Caco-2 (cell line): ENCODE data around the gene NEK3. TPM values are rescaled to one million over a fixed set of nuclear protein-coding genes. Genes with fewer than 3 reads are reported as not detected.
"Not testable (repeated sequence)": the region's sequence is repeated elsewhere in the genome, so short reads cannot be mapped to it uniquely, and the experiment has no call there.

Experiments
- BruUV-seq: library from RNA; stranded (reverse); fragments of 400-500 nt; replicated peaks from 2 replicates; lab custom pipeline; 2021; lab: Mats Ljungman, UMichigan
- CTCF ChIA-PET: fragments of 300-600 bp; sonication (Branson Sonifier 250); formaldehyde crosslinking; loops from one replicate; lab custom pipeline; 2022; ENCODE audit warnings: antibody characterized with exemption; lab: Charles Lee
- POLR2A ChIA-PET: fragments of 300-600 bp; sonication (Branson Sonifier 250); formaldehyde crosslinking; loops from one replicate; lab custom pipeline; 2022; ENCODE audit warnings: antibody characterized with exemption; lab: Charles Lee
- DNase-seq, 2 experiments: peaks; one replicate each; pipeline versions ENCODE4 v3.0.0 to v3.0.0-alpha.2; 2020 to 2022
- H3K27me3 ChIP-seq: replicated peaks from 2 replicates; pipeline ENCODE4 v1.6.0; 2011; ENCODE audit warnings: low read length; ENCODE audit not compliant: control insufficient read depth, insufficient read depth
- H3K36me3 ChIP-seq: 2 replicates; pipeline ENCODE4 v1.5.1; 2011; ENCODE audit warnings: low read length; ENCODE audit not compliant: control insufficient read depth, insufficient read depth
- H3K4me1 ChIP-seq: fragments of 250-450 bp; sonication (Bioruptor Pico); 2 replicates; pipeline ENCODE4 v1.5.1; 2020; ENCODE audit warnings: mild to moderate bottlenecking
- H3K4me3 ChIP-seq: 2 replicates; pipeline ENCODE4 v1.5.1; 2011; ENCODE audit warnings: low read depth, mild to moderate bottlenecking, control low read depth, low read length
- H3K9me3 ChIP-seq: fragments of 250-450 bp; sonication (Bioruptor Pico); 2 replicates; pipeline ENCODE4 v1.5.1; 2020; ENCODE audit warnings: mild to moderate bottlenecking, moderate library complexity
- H3K27ac Mint-ChIP-seq: one replicate; pipeline ENCODE4 v1.8.0; 2022; ENCODE audit warnings: mixed read lengths; ENCODE audit not compliant: unreplicated experiment
- H3K27me3 Mint-ChIP-seq: one replicate; pipeline ENCODE4 v1.8.0; 2022; ENCODE audit warnings: mixed read lengths; ENCODE audit not compliant: insufficient read depth, unreplicated experiment
- H3K36me3 Mint-ChIP-seq: one replicate; pipeline ENCODE4 v1.8.0; 2022; ENCODE audit warnings: mild to moderate bottlenecking, mixed read lengths; ENCODE audit not compliant: insufficient read depth, unreplicated experiment
- H3K4me1 Mint-ChIP-seq: one replicate; pipeline ENCODE4 v1.8.0; 2022; ENCODE audit warnings: low read depth, mixed read lengths; ENCODE audit not compliant: unreplicated experiment
- H3K4me3 Mint-ChIP-seq: one replicate; pipeline ENCODE4 v1.8.0; 2022; ENCODE audit warnings: mild to moderate bottlenecking, moderate library complexity, mixed read lengths; ENCODE audit not compliant: unreplicated experiment
- H3K9me3 Mint-ChIP-seq: one replicate; pipeline ENCODE4 v1.8.0; 2022; ENCODE audit warnings: mixed read lengths; ENCODE audit not compliant: unreplicated experiment
- intact Hi-C: fragments of 100-400 bp; cut with micrococcal nuclease; formaldehyde crosslinking; loops from one replicate; pipeline ENCODE4 v1.10.0; 2022; ENCODE audit not compliant: unreplicated experiment
- total RNA-seq: library from RNA; stranded (reverse); gene quantifications from 2 replicates; pipeline ENCODE4 v1.2.3, GENCODE V29; 2022
- TF ChIP-seq, protein P1 (sequence below), 2 experiments: fragments of 200-600 bp in 1 of 2; IDR thresholded peaks; 1 replicate in 1 of 2; 2 replicates in 1 of 2; pipeline versions ENCODE4 v1.5.1 to v1.8.0; 2011 to 2022; ENCODE audit warnings: antibody characterized with exemption in 1 of 2, control low read depth in 1 of 2, inconsistent platforms in 1 of 2, low read depth in 1 of 2, low read length in 1 of 2, mild to moderate bottlenecking in 1 of 2, moderate library complexity in 1 of 2; ENCODE audit not compliant: insufficient read depth in 1 of 2, severe bottlenecking in 1 of 2, unreplicated experiment in 1 of 2

The NEK3 gene
- total RNA-seq, 1 experiment from 2014 or later, result 33.5 TPM

DNA sequence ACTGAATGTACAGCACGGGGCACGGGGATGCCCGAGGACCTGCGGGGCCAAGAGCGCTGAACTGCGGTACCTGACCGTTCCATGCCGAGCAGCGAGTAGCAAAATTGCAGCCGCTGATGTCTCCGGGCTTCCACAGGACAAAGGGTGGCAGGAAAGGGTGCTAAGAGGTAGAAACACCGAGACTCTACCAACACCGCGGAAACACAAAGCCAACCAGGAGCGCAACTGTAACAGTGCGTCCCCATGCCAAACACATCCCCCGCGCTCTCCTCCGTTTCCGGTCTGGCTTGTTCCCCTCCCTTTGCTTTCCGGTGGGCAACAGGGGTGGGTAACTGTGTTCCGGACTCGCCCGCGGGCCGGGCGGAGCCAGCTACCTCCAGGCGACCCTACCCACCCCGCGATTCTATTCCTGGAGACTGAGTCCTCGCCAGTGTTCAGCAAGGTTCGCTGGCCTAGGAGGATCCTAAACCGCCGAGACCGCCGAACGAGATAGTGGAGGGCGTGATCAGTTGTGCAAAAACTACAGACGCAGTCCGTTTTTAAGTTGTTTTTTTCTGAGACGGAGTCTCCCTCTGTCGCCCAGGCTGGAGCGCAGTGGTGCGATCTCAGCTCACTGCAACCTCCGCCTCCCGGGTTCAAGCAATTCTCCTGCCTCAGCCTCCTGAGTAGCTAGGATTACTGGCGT lies 34.9 kb upstream of the NEK3 start:
- intact Hi-C loops, result loop anchor here (2.0 to 10.0 kb wide), 2 partner anchors 34 to 260 kb away; partner anchors contain the start of genes CKAP2 and VPS36
- POLR2A ChIA-PET, result interaction anchor here (0.7 to 1.5 kb wide), 2 partner anchors 741 to 1610 kb away, joined by 4 to 6 read pairs; partner anchors contain the start of gene INTS6
- TF ChIP-seq, protein P1, sequence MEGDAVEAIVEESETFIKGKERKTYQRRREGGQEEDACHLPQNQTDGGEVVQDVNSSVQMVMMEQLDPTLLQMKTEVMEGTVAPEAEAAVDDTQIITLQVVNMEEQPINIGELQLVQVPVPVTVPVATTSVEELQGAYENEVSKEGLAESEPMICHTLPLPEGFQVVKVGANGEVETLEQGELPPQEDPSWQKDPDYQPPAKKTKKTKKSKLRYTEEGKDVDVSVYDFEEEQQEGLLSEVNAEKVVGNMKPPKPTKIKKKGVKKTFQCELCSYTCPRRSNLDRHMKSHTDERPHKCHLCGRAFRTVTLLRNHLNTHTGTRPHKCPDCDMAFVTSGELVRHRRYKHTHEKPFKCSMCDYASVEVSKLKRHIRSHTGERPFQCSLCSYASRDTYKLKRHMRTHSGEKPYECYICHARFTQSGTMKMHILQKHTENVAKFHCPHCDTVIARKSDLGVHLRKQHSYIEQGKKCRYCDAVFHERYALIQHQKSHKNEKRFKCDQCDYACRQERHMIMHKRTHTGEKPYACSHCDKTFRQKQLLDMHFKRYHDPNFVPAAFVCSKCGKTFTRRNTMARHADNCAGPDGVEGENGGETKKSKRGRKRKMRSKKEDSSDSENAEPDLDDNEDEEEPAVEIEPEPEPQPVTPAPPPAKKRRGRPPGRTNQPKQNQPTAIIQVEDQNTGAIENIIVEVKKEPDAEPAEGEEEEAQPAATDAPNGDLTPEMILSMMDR (IDR thresholded peaks at IDR 0.05; ENCODE audit: insufficient read depth in 1 of 2, low read depth in 1 of 2, low read length in 1 of 2, severe bottlenecking in 1 of 2, unreplicated experiment in 1 of 2), result no peak

DNA sequence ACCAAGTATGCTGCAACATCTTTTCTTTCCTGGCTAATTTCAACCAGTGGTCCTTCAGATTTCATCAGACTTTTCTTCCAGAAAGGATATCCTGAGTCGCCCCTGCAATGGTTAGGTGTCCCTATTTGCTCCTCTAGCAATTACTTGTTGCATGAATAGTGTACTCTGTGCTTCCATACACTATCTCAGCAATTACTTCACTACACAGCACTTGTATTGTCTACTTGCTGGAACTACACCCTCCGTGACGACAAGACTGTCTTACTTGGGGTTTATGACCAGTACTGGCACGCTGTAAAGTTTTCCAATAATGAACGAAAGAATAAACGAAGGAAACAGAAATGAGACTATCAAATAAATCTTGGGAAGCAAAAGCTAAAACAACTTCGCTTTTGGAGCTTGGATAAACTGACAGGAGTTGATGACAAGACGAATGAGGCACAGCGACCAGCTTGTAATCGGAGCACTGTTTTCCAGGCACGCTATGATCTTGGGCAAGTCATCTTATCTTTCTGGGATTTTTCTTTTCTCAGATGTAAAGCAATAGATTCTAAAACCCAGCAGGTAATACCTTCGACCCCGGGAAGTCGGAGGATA lies 34.3 kb upstream of the NEK3 start:
- Mint-ChIP-seq H3K27ac (peak overlapping the region; percentile 88), H3K4me3 (peak overlapping the region; percentile 94)
- not testable (repeated sequence) for H3K27me3 Mint-ChIP-seq, H3K9me3 ChIP-seq, H3K9me3 Mint-ChIP-seq, H3K4me1 Mint-ChIP-seq, H3K36me3 ChIP-seq, H3K36me3 Mint-ChIP-seq, DNase-seq, H3K27me3 ChIP-seq, H3K4me1 ChIP-seq
- TSS peak; percentile 61 for BruUV-seq
- peak overlapping the region; percentile 85 for H3K4me3 ChIP-seq
- intact Hi-C loops, result loop anchor here (2.0 to 10.0 kb wide), 2 partner anchors 33 to 261 kb away; partner anchors contain the start of genes CKAP2 and VPS36
- ChIA-PET POLR2A (interaction anchor here (1.5 kb wide), 1 partner anchor 741 kb away, joined by 4 read pairs; the partner anchor contains the start of gene INTS6), CTCF (interaction anchor here (0.7 to 1.6 kb wide), 4 partner anchors 9 to 257 kb away, joined by 3 to 5 read pairs (median 4); partner anchors contain the start of genes NEK3 and VPS36)

More for the DNA sequence above, 34.9 kb upstream of the NEK3 start:
- H3K27me3 Mint-ChIP-seq, result no peaks in the 10 kb centered on the region
- DNase-seq, result peak; percentile 91 to 94
- H3K36me3 Mint-ChIP-seq, result peaks cover 8% of the 10 kb centered on the region
- H3K9me3 Mint-ChIP-seq, result no peaks in the 10 kb centered on the region
- H3K4me3 ChIP-seq, result peak overlapping the region; percentile 85
- peak overlapping the region; percentile 88 for H3K27ac Mint-ChIP-seq
- peak overlapping the region; percentile 94 for H3K4me3 Mint-ChIP-seq
- no peaks in the 10 kb centered on the region for H3K9me3 ChIP-seq
- no peaks in the 10 kb centered on the region for H3K36me3 ChIP-seq
- peaks cover 9% of the 10 kb centered on the region for H3K4me1 Mint-ChIP-seq
- BruUV-seq, result no TSS peak
- peaks cover 6% of the 10 kb centered on the region; the same call in 1 of the 2 replicates for H3K4me1 ChIP-seq
- no peaks in the 10 kb centered on the region for H3K27me3 ChIP-seq
- CTCF ChIA-PET, result interaction anchor here (0.6 to 1.6 kb wide), 5 partner anchors 9 to 256 kb away, joined by 3 to 5 read pairs (median 4); partner anchors contain the start of genes NEK3 and VPS36

DNA sequence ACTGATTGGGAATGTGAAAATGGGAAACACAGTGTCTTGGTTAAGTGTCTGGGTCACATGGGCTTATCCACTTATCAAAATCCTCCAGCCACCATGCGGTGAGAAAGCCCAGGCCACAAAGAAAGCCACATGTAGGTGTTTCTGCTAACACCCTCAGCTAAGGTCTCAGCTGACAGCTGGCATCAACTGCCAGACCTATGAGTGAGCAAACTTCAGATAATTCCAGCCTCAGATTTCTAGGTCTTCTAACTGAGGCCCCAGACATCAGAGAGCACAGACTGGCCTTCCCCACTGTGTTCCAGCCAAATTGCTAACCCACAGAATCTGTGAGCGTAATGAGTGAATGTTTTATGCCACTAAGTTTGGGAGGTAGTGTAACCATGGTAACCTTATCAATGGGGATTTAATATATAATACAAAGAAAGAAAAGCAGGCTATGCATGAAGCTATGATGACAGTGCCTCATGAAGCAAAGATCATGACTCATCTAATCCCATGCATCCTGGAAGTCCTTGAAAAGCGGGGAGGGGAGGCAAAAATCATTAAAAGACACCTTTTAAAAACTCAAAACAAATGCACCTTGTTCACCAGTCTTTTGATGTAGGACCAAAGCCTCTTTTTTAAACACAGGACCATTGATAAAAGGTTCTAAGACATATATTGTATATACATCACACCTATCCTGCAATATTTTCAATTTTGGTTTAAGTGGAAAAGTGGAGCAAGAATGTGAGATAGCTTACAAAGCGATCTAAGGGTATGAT lies 28.2 kb upstream of the NEK3 start:
- H3K9me3 Mint-ChIP-seq, H3K4me1 ChIP-seq, BruUV-seq, H3K27me3 ChIP-seq, intact Hi-C loops, H3K4me1 Mint-ChIP-seq, H3K4me3 Mint-ChIP-seq, H3K9me3 ChIP-seq, POLR2A ChIA-PET, H3K27ac Mint-ChIP-seq, CTCF ChIA-PET, DNase-seq, H3K4me3 ChIP-seq, H3K36me3 ChIP-seq, H3K27me3 Mint-ChIP-seq: not testable (repeated sequence)
- H3K36me3 Mint-ChIP-seq, result peaks cover 19% of the 10 kb centered on the region
